HEK293 (cell line): Measurements from ENCODE around the gene LSS.

Experiments
- MZF1 ChIP-seq: fragments of 450-650 bp; formaldehyde crosslinking; IDR thresholded peaks from 2 replicates; pipeline ENCODE4 v1.5.1; 2017; ENCODE audit warnings: missing biosample characterization, missing genetic modification characterization, borderline replicate concordance
- SALL2 ChIP-seq: fragments of 450-650 bp; formaldehyde crosslinking; IDR thresholded peaks from 2 replicates; pipeline ENCODE4 v1.5.0; 2017; ENCODE audit warnings: missing biosample characterization, mild to moderate bottlenecking, missing genetic modification characterization, borderline replicate concordance
- ZBTB10 ChIP-seq: fragments of 450-650 bp; formaldehyde crosslinking; IDR thresholded peaks from 2 replicates; pipeline ENCODE4 v1.5.1; 2016; ENCODE audit warnings: missing biosample characterization, missing genetic modification characterization
- ZFP41 ChIP-seq: fragments of 450-650 bp; formaldehyde crosslinking; IDR thresholded peaks from 2 replicates; pipeline ENCODE4 v1.5.1; 2016; ENCODE audit warnings: missing biosample characterization, missing genetic modification characterization, borderline replicate concordance
- ZNF362 ChIP-seq: fragments of 450-650 bp; formaldehyde crosslinking; IDR thresholded peaks from 2 replicates; pipeline ENCODE4 v1.5.1; 2016; ENCODE audit warnings: missing biosample characterization, missing genetic modification characterization
- ZNF623 ChIP-seq: fragments of 450-650 bp; formaldehyde crosslinking; IDR thresholded peaks from 2 replicates; pipeline ENCODE4 v1.5.1; 2016; ENCODE audit warnings: missing biosample characterization, missing genetic modification characterization
- TF ChIP-seq, protein P1 (sequence below): fragments of 450-650 bp; formaldehyde crosslinking; IDR thresholded peaks from 2 replicates; pipeline ENCODE4; 2016; ENCODE audit warnings: missing biosample characterization, missing genetic modification characterization
- TF ChIP-seq, protein P2 (sequence below): fragments of 450-650 bp; formaldehyde crosslinking; IDR thresholded peaks from 2 replicates; pipeline ENCODE4 v1.5.1; 2016; ENCODE audit warnings: missing biosample characterization, missing genetic modification characterization
- TF ChIP-seq, protein P3 (sequence below): fragments of 450-650 bp; IDR thresholded peaks from 2 replicates; pipeline ENCODE4 v1.5.1; 2018; ENCODE audit warnings: missing biosample characterization, missing genetic modification characterization

DNA sequence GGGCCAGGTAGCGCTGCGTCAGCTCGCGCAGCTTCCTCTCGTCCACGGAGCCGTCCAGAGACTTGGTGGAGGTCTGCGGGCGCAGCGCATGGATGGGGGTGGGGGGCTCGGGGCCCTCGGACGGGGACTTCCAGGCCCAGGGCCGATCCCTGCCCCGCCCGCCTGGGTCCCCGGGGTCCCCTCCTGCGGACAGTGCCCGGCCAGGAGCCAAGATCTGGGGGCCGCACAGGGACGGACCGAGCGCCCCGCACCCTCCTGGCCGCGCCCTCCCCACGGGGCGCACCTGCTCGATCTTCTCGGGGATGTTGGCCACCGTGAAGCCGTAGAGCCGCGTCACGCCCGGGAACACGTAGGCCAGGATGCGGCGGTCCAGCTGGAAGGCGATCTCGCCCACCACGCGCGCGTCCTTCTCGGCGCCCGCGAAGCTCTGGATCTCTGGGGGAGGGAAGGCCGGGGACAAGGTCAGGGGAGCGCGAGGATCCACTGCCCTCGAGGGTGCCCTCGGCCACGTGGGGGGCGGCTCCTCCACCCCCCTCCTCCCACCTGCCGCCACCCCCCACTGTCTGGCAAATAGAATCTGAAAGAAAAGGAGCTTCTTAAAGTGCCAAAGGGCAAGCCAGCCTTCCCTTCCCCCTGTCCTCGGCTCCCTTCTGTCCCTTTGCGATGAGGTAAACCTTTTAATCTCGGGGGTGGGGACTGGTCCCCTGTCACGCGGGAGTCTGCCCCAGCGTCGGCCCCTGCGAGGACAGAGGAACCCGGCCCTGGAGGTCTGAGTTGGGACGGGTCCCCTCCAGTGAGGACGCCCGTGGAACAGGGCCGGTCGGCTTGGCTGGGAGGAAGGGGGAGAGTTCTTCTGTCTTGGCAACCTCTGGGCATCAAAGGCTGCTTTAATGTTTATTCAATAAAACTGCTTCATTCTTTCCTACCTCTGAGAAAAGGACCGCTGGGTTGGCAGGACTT lies 66.7 kb downstream of the LSS start:
- TF ChIP-seq, protein P1, sequence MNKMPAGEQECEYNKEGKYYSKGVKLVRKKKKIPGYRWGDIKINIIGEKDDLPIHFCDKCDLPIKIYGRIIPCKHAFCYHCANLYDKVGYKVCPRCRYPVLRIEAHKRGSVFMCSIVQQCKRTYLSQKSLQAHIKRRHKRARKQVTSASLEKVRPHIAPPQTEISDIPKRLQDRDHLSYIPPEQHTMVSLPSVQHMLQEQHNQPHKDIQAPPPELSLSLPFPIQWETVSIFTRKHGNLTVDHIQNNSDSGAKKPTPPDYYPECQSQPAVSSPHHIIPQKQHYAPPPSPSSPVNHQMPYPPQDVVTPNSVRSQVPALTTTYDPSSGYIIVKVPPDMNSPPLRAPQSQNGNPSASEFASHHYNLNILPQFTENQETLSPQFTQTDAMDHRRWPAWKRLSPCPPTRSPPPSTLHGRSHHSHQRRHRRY (tag by site-specific recombination): no peak
- TF ChIP-seq MZF1 (tag by site-specific recombination): no peak
- TF ChIP-seq SALL2 (tag by site-specific recombination): no peak
- TF ChIP-seq, protein P2, sequence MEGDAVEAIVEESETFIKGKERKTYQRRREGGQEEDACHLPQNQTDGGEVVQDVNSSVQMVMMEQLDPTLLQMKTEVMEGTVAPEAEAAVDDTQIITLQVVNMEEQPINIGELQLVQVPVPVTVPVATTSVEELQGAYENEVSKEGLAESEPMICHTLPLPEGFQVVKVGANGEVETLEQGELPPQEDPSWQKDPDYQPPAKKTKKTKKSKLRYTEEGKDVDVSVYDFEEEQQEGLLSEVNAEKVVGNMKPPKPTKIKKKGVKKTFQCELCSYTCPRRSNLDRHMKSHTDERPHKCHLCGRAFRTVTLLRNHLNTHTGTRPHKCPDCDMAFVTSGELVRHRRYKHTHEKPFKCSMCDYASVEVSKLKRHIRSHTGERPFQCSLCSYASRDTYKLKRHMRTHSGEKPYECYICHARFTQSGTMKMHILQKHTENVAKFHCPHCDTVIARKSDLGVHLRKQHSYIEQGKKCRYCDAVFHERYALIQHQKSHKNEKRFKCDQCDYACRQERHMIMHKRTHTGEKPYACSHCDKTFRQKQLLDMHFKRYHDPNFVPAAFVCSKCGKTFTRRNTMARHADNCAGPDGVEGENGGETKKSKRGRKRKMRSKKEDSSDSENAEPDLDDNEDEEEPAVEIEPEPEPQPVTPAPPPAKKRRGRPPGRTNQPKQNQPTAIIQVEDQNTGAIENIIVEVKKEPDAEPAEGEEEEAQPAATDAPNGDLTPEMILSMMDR (tag by site-specific recombination): no peak
- TF ChIP-seq ZNF362: no peak
- no peak for TF ChIP-seq ZNF623 (tag by site-specific recombination)
- TF ChIP-seq, protein P3, sequence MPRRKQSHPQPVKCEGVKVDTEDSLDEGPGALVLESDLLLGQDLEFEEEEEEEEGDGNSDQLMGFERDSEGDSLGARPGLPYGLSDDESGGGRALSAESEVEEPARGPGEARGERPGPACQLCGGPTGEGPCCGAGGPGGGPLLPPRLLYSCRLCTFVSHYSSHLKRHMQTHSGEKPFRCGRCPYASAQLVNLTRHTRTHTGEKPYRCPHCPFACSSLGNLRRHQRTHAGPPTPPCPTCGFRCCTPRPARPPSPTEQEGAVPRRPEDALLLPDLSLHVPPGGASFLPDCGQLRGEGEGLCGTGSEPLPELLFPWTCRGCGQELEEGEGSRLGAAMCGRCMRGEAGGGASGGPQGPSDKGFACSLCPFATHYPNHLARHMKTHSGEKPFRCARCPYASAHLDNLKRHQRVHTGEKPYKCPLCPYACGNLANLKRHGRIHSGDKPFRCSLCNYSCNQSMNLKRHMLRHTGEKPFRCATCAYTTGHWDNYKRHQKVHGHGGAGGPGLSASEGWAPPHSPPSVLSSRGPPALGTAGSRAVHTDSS (tag by site-specific recombination): no peak
- no peak for TF ChIP-seq ZFP41 (tag by site-specific recombination)
- no peak for TF ChIP-seq ZBTB10
